SIG-M5 (cell line): ENCODE measurements around the gene PARD3.
"Not testable (repeated sequence)": the region's sequence is repeated elsewhere in the genome, so short reads cannot be mapped to it uniquely, and the experiment has no call there.

Experiments used
- DNase-seq: peaks from one replicate; lab custom pipeline; 2025; lab: John Stamatoyannopoulos, UW

PARD3 gene

GRCh38 chr10:34648919-34649318 lies 166.2 kb downstream of the PARD3 start:
- DNase-seq, result no peak

- no peak for DNase-seq
These were observed 166.9 kb downstream of the PARD3 start for GRCh38 chr10:34647875-34648865.

GRCh38 chr10:34647160-34647559 lies 167.9 kb downstream of the PARD3 start:
- DNase-seq, result no peak

GRCh38 chr10:34646331-34646730 lies 168.8 kb downstream of the PARD3 start:
- no peak for DNase-seq

GRCh38 chr10:34644815-34645214 lies 170.3 kb downstream of the PARD3 start:
- not testable (repeated sequence) for DNase-seq

- no peak for DNase-seq
These were observed 170.9 kb downstream of the PARD3 start for GRCh38 chr10:34644224-34644623.

- no peak for DNase-seq
These were observed 171.5 kb downstream of the PARD3 start for GRCh38 chr10:34643620-34644019.

GRCh38 chr10:34641913-34642558 lies 173.1 kb downstream of the PARD3 start:
- no peak for DNase-seq

- no peak for DNase-seq
These were observed 173.8 kb downstream of the PARD3 start for GRCh38 chr10:34641147-34641912.

- no peak for DNase-seq
These were observed 176.6 kb downstream of the PARD3 start for GRCh38 chr10:34638406-34639054.

- DNase-seq, result no peak
These were observed 177.6 kb downstream of the PARD3 start for GRCh38 chr10:34637418-34637911.

GRCh38 chr10:34635111-34635510 lies 180.0 kb downstream of the PARD3 start:
- DNase-seq, result no peak

- DNase-seq, result no peak
These were observed 181.7 kb downstream of the PARD3 start for GRCh38 chr10:34633374-34633773.

- no peak for DNase-seq
These were observed 186.0 kb downstream of the PARD3 start for GRCh38 chr10:34629084-34629483.

- DNase-seq, result no peak
These were observed 186.8 kb downstream of the PARD3 start for GRCh38 chr10:34628174-34628796.

GRCh38 chr10:34627741-34628140 lies 187.4 kb downstream of the PARD3 start:
- DNase-seq, result no peak

GRCh38 chr10:34627331-34627730 lies 187.8 kb downstream of the PARD3 start:
- no peak for DNase-seq

- DNase-seq, result no peak
These were observed 188.8 kb downstream of the PARD3 start for GRCh38 chr10:34626158-34626880.

- no peak for DNase-seq
These were observed 190.6 kb downstream of the PARD3 start for GRCh38 chr10:34624323-34625153.

GRCh38 chr10:34622945-34623344 lies 192.2 kb downstream of the PARD3 start:
- DNase-seq, result no peak
